ENCODE results near the gene ACBD5.

DNA sequence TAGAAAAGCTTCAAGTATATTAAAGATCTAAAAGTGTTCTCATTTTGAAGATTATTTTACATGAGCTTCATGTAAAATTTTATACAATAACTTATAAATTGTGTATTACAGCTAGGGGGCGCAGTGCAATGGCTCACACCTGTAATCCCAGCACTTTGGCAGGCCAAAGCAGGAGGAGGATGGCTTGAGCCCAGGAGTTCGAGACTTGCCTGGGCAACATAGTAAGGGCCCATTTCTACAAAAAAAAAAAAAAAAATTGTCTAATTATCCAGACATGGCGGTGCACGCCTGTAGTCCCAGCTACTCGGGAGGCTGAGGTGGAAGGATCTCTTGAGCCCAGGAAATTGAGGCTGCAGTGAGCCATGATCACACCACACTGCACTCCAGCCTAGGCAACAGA lies 16.6 kb downstream of the ACBD5 start:
- TF ChIP-seq, protein P1, sequence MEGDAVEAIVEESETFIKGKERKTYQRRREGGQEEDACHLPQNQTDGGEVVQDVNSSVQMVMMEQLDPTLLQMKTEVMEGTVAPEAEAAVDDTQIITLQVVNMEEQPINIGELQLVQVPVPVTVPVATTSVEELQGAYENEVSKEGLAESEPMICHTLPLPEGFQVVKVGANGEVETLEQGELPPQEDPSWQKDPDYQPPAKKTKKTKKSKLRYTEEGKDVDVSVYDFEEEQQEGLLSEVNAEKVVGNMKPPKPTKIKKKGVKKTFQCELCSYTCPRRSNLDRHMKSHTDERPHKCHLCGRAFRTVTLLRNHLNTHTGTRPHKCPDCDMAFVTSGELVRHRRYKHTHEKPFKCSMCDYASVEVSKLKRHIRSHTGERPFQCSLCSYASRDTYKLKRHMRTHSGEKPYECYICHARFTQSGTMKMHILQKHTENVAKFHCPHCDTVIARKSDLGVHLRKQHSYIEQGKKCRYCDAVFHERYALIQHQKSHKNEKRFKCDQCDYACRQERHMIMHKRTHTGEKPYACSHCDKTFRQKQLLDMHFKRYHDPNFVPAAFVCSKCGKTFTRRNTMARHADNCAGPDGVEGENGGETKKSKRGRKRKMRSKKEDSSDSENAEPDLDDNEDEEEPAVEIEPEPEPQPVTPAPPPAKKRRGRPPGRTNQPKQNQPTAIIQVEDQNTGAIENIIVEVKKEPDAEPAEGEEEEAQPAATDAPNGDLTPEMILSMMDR (IDR thresholded peaks at IDR 0.05; ENCODE audit: low read length) = peak; percentile 66
- TF ChIP-seq EZH2 (IDR thresholded peaks at IDR 0.05; ENCODE audit: borderline replicate concordance, low read length) = no peak

All from OCI-LY1 (cell line).